Measurements from ENCODE around the gene USP7.

GRCh38 chr16:8892101-8892575 is 71.6 kb downstream of the USP7 start:
- TF ChIP-seq CTCF (IDR thresholded peaks at IDR 0.05; ENCODE audit: insufficient read depth, low read length): no peak
- TF ChIP-seq SPI1 (IDR thresholded peaks at IDR 0.05; ENCODE audit: borderline replicate concordance, low read depth): no peak
- TF ChIP-seq POLR2AphosphoS5 (IDR thresholded peaks at IDR 0.05; ENCODE audit: low read depth): no peak

All from HL-60 (cell line).